Islet precursor cell (in vitro differentiated cells): ENCODE results near the gene LGALS9C.
"Not testable (repeated sequence)": the region's sequence is repeated elsewhere in the genome, so short reads cannot be mapped to it uniquely, and the experiment has no call there.

ENCODE experiments used
- DNase-seq: peaks from one replicate; pipeline ENCODE4 v3.0.0-alpha.2; 2018

Gene LGALS9C

GRCh38 chr17:18478977-18479595, 2.5 kb downstream of the LGALS9C start:
- not testable (repeated sequence) for DNase-seq

DNA sequence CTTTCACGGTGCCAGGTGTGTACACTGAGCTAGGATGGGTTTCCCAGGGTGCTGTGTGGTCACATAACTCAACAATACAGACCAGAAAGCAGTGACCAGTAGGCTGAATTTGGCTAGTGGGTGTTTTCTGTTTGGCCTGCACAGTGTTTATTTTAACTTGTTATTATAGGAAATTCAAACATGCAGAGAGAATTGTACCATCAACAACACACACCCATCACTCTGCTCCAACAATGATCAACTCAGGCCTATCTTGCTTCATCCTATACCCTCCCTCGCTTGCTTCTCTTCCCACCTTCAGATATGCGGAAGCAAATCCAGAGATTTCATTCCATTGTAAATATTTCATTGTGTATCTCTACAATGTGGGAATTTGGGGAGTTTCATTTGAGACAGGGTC, 5.2 kb downstream of the LGALS9C start:
- not testable (repeated sequence) for DNase-seq

- DNase-seq, result not testable (repeated sequence)
These were observed 9.4 kb downstream of the LGALS9C start for GRCh38 chr17:18485936-18486464.

DNA sequence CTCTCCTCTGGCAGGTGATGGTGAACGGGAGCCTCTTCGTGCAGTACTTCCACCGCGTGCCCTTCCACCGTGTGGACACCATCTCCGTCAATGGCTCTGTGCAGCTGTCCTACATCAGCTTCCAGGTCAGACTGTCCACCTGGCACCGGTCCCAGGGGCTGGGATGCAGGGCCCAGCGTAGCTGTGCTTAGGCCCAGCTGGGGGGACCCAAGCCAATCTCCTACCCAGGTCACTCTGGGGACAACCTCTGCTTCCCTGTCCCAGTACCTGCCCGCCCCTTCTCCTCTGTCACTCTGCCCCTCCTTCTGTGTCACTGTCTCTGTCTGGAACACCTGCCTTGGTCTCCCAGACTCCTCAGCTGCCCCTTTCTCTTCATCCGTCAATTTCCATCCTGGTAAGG, 11.0 kb downstream of the LGALS9C start:
- DNase-seq, result not testable (repeated sequence)

GRCh38 chr17:18488622-18489021, 12.0 kb downstream of the LGALS9C start:
- peak; percentile 39 for DNase-seq

DNA sequence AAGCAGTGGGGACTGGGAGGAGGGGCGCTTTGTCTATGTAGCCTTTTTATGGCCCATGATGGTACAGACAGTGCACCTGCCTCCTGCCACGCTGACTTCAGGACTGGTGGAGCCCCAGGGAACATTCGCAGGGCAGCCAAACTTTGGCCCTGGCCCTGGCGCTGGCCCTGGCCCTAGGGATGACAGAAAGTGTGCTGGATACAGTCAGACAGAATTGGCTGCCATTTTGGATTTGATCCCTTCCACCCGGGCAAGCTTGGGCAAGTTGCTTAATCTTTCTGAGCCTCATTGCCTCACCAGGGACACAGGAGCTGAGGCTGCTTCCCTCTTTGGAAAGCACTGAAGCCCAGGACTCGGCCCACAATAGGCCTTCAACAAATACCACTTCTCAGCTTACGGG, 13.4 kb downstream of the LGALS9C start:
- not testable (repeated sequence) for DNase-seq

DNA sequence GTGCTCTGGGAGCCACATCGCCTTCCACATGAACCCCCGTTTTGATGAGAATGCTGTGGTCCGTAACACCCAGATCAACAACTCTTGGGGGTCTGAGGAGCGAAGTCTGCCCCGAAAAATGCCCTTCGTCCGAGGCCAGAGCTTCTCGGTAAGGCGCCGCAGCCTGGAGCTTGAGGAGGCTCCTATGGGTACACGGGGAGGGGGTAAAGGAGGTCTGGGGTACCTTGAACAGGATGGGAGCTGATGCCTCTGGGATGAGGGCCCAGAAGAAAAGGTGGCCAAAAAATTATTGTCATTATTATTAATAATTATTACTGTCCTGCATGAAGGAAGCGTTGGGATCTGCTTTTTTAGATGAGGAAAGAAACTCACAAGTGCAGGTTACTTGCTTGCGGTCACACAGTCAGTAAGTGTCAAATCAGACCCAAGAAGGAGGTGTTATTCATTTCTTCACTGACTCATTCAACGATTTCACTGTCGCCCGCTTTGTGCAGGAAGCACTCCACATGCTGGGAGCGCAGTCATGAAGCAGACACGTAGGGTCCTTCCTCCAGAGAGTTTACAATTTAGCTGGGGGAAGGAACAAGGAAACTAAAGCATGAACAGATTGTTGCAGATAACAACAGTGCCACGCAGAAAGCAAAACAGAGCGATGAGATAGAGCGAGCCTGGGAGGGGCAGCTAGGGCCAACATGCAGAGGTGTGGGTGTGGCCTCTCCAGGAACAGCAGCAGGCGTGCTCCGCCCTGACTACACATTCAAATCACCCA, 16.3 kb downstream of the LGALS9C start:
- DNase-seq, result not testable (repeated sequence)

DNA sequence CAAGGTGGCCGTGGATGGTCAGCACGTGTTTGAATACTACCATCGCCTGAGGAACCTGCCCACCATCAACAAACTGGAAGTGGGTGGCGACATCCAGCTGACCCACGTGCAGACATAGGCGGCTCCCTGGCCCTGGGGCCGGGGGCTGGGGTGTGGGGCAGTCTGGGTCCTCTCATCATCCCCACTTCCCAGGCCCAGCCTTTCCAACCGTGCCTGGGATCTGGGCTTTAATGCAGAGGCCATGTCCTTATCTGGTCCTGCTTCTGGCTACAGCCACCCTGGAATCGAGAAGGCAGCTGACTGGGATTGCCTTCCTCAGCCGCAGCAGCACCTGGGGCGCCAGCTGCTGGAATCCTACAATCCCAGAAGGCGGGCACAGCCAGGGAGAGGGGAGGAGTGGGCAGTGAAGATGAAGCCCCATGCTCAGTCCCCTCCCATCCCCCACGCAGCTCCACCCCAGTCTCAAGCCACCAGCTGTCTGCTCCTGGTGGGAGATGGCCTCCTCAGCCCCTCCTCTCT, 17.7 kb downstream of the LGALS9C start:
- not testable (repeated sequence) for DNase-seq

DNA sequence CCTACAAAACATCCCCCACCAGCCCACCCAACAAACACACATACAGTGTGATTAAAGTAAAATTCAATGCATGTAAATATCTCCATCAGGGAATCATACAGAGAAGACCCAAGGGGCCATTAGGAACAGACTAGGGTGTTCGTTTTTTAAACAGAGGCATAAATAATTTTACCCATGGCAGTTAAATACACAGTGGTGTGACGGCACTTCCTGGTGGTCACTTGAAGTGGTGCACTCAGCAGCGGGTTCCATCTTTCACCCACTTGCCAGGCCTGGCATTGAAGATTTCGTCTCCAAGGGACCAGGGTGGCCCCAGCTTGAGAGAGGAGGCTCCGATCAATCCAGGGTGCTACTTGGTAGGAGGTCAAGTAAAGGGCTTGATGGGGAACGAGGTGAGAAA, 20.5 kb downstream of the LGALS9C start:
- not testable (repeated sequence) for DNase-seq

DNA sequence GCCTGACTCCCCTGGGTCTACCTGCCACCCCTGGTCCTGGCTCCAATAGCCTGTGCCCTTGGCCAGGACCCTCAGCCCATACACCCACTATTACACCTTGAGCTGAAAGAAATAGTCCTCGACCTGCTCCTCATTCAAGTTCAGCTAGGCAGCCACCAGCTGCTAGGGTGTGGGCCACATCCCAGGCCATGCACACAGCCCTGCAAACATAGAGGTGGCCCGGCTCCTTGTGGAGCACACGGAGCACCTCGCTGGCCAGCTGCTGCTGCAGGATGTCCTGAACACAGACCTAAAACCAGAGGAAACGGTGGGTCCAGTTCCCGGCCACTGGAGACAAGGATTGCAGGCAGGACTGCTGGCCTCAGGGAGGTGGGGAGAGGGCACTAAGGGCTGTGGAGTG, 22.5 kb downstream of the LGALS9C start:
- not testable (repeated sequence) for DNase-seq

DNA sequence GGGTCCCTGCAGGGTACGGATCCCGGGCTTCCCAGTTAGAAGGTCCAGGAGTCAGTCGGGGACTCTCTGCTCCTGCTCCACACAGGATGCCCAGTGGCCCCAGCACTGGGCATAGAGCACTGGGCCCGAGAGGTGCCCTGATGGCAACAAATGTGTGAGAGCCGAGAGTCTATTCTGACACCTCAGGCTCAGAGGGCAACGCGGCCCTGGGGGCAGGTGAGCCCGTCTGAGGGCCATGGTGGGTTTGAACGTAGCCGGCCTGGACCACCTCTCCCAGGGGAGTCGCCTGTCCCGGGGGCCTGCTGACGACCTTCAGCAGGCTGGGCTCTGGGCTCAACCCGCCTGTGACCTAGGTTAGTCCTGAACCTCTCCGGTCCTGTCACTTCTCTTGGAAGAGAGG, 23.2 kb downstream of the LGALS9C start:
- not testable (repeated sequence) for DNase-seq

DNA sequence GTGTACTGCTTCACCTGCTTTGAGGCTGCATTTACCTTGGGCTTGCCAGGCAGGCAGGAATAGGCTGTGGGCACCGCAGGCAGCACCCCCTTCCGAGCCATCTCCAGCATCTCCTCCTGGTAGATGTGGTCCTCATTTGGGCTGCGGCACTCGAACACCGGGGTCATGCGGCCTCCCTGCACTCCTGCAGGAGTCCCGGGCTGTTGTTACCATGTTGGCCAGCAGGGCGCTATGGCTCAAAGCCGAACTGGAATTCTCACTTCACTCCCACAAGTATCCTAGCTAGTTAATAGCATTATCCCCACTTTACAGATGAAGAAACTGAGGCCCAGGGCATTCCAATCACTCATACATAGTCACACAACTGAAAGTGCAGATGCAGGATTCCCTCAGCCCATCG, 23.7 kb downstream of the LGALS9C start:
- DNase-seq, result not testable (repeated sequence)

- DNase-seq, result not testable (repeated sequence)
These were observed 24.2 kb downstream of the LGALS9C start for GRCh38 chr17:18500816-18501215.

GRCh38 chr17:18503221-18503620, 26.6 kb downstream of the LGALS9C start:
- not testable (repeated sequence) for DNase-seq

DNA sequence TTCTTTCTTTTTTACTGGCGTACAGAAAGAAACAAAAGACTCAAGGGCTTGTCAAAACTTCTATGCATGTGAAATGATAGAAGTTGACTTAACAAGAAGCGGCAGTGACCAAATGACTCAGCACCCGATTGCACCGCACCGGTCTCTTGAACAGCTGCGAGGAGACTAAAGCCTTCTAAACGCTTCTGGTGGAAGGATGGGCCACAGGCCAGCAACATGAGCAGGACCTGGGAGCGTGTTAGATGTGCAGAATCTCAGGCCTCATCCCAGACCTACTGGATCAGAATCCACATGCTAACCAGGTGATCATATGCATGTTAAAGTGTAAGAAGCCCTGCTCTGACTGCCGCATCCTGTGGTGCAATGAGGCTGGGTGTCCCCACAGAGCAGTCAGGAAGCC, 31.1 kb downstream of the LGALS9C start:
- DNase-seq, result not testable (repeated sequence)

DNA sequence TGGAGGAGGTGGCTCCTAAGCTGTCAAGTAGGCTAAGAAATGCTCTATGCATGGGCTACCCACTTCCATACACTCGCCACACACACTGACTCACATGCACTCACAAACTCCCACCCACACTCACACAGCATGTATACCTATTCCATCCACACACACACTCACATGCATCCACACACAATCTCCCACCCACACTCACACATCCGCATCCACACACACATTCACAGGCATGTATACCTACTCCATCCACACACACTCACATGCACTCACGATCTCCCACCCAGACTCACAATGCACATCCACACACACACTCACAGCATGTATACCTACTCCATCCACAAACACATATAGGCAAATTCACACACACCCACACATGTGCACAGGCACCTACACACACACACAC, 32.1 kb downstream of the LGALS9C start:
- DNase-seq, result not testable (repeated sequence)

DNA sequence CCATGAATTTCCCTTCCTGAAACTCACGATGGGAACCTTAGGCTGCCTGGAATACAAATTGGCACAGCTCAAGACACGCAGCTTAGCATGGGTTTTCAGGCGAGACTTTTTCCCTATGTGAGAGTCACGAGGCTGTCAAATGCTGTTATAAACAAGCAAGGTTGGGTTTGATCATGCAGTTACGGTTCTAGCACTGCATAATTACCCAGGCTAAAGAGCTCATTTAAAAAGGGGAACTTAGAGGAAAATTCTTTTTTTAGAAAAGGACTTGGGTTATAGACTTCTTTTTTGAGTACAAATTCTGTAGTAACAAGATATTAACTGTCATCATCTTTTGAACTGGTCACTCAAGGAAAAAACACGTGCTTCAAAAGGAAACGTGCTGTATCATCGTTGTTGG, 44.5 kb downstream of the LGALS9C start:
- DNase-seq, result not testable (repeated sequence)

DNA sequence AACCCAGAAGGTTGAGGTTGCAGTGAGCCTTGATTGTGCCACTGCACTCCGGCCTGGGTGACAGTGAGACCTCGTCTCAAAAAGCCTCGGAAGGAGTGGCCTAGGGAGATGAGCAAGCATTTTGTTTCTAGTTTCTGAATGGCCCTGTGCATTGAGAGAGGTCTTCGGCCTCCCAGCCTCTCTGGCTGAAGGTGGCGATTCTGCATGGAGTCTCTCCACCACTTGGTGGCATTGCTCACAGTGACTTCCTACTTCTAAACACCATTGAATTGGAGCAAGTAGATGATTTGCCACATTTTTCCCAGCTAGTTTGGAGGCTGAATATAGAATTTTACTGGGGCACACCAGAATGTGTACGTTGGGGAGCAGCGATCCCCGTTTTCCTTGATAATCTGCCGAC, 48.4 kb downstream of the LGALS9C start:
- not testable (repeated sequence) for DNase-seq

- not testable (repeated sequence) for DNase-seq
These were observed 49.7 kb downstream of the LGALS9C start for GRCh38 chr17:18526168-18526800.

- peak; percentile 40 for DNase-seq
These were observed 50.8 kb downstream of the LGALS9C start for GRCh38 chr17:18527354-18527753.

GRCh38 chr17:18528435-18528834, 51.8 kb downstream of the LGALS9C start:
- not testable (repeated sequence) for DNase-seq

DNA sequence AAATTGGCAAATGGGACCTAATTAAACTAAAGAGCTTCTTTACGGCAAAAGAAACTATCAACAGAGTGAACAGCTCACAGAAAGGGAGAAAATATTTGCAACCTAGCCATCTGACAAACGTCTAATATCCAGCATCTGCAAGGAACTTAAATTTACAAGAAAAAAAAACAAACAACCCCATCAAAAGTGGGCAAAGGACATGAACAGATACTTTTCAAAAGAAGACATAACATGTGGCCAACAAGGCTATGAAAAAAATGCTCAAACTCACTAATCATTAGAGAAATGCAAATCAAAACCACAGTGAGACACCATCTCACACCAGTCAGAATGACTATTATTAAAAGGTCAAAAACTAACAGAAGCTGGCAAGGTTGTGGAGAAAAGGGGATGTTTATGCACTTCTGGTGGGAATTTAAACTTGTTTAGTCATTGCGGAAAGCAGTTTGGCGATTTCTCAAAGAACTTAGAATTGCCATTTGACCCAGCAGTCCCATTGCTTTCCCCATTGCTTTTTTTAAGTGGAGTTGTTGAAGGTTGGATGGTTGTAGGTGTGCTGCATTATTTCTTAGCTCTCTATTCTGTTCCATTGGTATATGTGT, 52.4 kb downstream of the LGALS9C start:
- DNase-seq, result not testable (repeated sequence)

DNA sequence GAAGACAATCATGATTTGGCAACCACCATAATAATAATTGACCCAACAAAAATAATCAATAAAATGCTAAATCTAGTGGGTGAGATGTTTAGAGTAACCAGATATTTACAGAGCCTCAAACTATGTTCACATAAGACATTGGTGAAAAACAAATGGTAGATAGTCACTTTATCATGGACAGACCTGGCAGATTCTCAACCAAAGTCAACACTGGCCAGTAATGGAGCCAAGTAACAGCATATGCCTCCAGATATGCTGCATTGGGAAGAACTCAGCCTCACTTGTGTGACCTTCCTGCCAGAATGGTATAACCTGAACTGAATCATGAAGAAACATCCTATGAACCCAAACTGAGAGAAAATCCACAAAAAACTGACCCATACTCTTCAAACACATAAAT, 53.8 kb downstream of the LGALS9C start:
- DNase-seq, result not testable (repeated sequence)
